Measurements from ENCODE around the gene MSLN.

Gene MSLN

GRCh38 chr16:778447-778846, 17.9 kb downstream of the MSLN start:
- DNase-seq, result no peak

GRCh38 chr16:778909-779527, 18.5 kb downstream of the MSLN start:
- no peak for DNase-seq

- DNase-seq, result no peak
These were observed 19.0 kb downstream of the MSLN start for GRCh38 chr16:779561-779960.

GRCh38 chr16:780296-780695, 19.8 kb downstream of the MSLN start:
- DNase-seq, result no peak

- no peak for DNase-seq
These were observed 20.9 kb downstream of the MSLN start for GRCh38 chr16:781346-782010.

- no peak for DNase-seq
These were observed 21.7 kb downstream of the MSLN start for GRCh38 chr16:782258-782657.

- DNase-seq, result no peak
These were observed 22.4 kb downstream of the MSLN start for GRCh38 chr16:782766-783403.

GRCh38 chr16:783404-784161, 23.0 kb downstream of the MSLN start:
- DNase-seq, result no peak

GRCh38 chr16:784431-784830, 23.9 kb downstream of the MSLN start:
- DNase-seq, result no peak

- peak; percentile 80 for DNase-seq
These were observed 25.3 kb downstream of the MSLN start for GRCh38 chr16:785563-786535.

GRCh38 chr16:787321-787966, 26.9 kb downstream of the MSLN start:
- no peak for DNase-seq

- DNase-seq, result no peak
These were observed 27.5 kb downstream of the MSLN start, which contains the start of gene RPUSD1 for GRCh38 chr16:787978-788398. RPUSD1 (minus strand) TSS chr16:788381; CDS start chr16:787737, 644 bp downstream.

GRCh38 chr16:788399-789126, 28.0 kb downstream of the MSLN start, which contains the start of gene CHTF18:
CHTF18 (plus strand) TSS chr16:788620; CDS start chr16:788685, 65 bp downstream.
- peak; percentile 97 for DNase-seq

- DNase-seq, result no peak
These were observed 28.8 kb downstream of the MSLN start for GRCh38 chr16:789191-789850.

GRCh38 chr16:790086-790485, 29.6 kb downstream of the MSLN start:
- no peak for DNase-seq

GRCh38 chr16:791131-791530, 30.6 kb downstream of the MSLN start:
- DNase-seq, result no peak

GRCh38 chr16:792221-792995, 31.9 kb downstream of the MSLN start:
- DNase-seq, result no peak

- no peak for DNase-seq
These were observed 32.9 kb downstream of the MSLN start for GRCh38 chr16:793414-793813.

- no peak for DNase-seq
These were observed 33.7 kb downstream of the MSLN start for GRCh38 chr16:794091-794822.
